GM13977 (cell line): ENCODE measurements around the gene LMO1.

Source experiments
- DNase-seq: peaks from one replicate; pipeline ENCODE4 v3.0.0; 2012; ENCODE audit warnings: low spot score
- in situ Hi-C: fragments of 300-500 bp; cut with MboI; formaldehyde crosslinking; loops from one replicate; pipeline ENCODE4 v1.12.0; 2022; ENCODE audit warnings: low sequenced_read_pairs, low pct_unique_long_range_greater_than_20kb, mixed read lengths, inconsistent platforms; ENCODE audit not compliant: unreplicated experiment
- TF ChIP-seq, protein P1 (sequence below): IDR thresholded peaks from 2 replicates; pipeline ENCODE4 v1.5.1; 2012; ENCODE audit warnings: mild to moderate bottlenecking, control low read depth; ENCODE audit not compliant: insufficient read depth; ENCODE audit errors: extremely low read depth, missing control alignments

LMO1 gene

DNA sequence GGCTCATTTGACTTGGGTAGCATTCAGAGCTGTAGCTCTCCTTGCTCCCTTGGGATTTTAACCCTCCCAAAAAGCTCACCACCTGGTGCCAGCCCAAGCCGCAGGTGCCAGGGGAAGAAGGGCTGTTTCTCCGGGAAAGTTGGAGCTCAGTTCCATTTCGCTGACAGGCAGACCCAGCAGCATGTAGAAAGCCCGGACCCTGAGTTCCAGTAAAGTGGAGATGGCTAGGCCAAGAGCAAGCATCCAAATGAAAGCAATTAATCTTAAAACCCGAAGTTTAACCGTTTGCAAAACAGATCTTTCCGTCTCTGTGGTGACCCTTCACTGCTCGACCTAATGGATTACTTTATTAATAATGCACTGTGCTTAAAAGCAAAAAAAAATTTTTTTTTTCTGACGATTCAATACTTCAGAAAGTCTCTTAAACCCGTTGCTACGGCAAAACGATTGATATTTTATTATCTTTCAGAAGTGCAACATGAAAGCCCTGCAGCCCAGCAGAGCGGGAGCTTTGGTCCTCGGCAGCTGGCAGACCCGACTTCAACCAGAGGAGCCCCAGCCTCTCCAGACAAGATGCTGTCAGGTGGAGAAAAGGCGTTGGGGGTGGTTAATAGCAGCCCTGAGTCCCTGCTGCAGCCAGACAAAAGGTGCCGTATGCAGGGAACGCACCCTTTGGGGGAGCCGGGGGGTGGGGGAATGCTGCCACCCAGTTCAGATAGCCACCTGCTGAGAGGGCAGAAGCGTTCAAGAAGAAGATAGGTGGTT is 3.3 kb downstream of the LMO1 start:
- in situ Hi-C loops, result no loop called here
- TF ChIP-seq, protein P1, sequence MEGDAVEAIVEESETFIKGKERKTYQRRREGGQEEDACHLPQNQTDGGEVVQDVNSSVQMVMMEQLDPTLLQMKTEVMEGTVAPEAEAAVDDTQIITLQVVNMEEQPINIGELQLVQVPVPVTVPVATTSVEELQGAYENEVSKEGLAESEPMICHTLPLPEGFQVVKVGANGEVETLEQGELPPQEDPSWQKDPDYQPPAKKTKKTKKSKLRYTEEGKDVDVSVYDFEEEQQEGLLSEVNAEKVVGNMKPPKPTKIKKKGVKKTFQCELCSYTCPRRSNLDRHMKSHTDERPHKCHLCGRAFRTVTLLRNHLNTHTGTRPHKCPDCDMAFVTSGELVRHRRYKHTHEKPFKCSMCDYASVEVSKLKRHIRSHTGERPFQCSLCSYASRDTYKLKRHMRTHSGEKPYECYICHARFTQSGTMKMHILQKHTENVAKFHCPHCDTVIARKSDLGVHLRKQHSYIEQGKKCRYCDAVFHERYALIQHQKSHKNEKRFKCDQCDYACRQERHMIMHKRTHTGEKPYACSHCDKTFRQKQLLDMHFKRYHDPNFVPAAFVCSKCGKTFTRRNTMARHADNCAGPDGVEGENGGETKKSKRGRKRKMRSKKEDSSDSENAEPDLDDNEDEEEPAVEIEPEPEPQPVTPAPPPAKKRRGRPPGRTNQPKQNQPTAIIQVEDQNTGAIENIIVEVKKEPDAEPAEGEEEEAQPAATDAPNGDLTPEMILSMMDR, result no peak
- no peak for DNase-seq

DNA sequence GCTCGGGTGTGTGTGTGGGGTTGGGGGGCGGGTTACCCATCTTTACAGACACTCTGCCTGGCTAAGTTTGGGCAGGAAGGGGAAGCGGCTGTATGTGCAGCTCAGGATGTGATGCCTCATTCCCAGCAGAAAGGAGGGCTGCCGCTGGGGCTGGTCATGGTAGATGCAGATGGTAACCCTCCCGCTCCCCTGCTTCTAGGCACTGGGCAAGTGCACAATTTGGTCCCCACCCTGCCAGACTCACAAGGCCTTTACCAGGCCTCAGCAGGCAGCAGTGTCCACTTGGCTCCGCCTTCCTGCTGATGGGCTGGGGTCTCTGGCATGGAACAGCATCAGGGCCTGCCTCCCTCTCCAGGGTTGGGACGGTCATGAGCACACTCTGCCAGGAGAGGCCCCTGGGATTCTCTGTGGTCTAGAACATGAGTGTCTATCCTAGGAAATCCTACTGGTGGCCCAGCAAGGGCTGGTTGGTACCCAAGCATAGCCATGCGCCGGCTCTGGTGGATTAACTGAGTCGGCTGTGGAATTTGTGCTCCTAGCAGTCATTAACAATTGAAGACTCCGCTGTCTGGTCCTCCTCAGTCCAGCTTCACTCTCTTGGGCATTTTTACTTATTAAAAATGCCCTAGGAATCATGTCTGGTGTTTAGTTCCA is 4.2 kb downstream of the LMO1 start:
- DNase-seq, result no peak
- in situ Hi-C loops, result no loop called here
- TF ChIP-seq, protein P1, result no peak

DNA sequence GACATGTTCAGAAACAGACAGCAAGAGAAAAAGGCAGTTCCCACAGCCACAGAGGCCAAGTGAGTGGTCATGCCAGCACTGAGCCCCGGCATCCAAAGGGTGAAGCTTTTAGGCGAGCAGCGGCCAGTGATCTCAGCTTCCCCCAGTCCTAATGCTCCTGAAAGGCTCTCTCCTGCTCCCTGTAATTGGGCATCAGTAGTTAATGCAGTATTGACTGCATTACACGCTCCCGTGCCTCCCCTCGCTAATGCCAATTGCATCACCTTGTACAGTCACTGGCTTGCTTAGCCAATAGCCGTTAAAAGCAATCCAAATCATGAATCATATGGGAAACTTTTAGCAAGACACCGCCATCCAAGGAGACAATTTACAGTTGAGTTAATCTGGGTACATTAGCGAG is 4.9 kb downstream of the LMO1 start:
- TF ChIP-seq, protein P1, result no peak
- in situ Hi-C loops, result no loop called here
- no peak for DNase-seq

DNA sequence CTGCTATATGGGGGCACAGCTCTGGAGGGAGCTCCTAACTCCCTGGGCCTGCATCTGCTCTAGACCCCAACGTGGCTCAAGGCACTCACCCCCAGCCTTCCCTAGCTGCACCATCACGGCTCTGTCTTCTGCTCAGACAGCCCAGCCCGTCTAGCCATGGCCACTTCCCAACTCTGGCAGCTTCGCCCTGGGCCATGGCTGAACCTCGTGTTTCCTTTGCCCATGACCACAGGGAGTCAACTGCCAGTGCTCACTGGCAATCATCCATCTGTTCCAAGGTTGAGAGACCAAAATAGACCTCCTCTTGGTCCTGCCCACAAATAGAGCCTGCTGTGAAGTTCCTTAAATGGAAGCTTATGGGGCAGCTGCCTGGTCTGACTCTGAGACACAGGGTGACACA is 5.4 kb downstream of the LMO1 start:
- in situ Hi-C loops, result no loop called here
- DNase-seq, result no peak
- TF ChIP-seq, protein P1, result no peak

DNA sequence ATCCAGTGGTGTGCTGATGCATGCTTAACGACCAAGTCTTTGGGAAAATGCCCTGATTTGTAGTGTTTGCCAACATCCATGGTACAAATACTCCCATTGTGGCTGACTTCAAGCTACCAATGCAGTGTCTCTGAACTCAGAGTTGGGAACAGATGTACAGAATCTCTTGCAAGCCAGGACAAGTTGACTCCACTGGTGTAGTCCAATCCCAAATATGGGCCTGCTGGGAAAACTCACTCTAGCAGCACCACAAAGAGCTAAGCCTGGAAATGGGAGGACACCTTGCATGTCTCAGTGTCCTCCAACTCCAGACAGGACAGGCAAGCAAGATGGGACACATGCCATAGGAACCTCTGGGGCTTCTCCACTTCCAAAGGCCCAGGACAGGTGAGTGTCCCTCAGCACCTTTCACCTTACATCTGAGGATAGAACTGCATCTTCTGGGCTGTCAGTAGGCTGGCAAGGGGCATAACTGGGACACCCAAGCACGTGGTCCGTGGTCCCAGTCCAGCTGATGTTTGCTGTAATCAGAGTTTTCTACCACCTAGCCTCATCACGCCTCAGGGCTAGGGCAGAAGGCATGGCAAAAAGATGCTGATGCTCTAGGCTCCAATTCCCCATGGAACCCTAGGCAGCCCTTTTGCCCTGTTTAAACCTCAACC is 6.5 kb downstream of the LMO1 start:
- in situ Hi-C loops, result no loop called here
- DNase-seq, result no peak
- TF ChIP-seq, protein P1, result no peak

DNA sequence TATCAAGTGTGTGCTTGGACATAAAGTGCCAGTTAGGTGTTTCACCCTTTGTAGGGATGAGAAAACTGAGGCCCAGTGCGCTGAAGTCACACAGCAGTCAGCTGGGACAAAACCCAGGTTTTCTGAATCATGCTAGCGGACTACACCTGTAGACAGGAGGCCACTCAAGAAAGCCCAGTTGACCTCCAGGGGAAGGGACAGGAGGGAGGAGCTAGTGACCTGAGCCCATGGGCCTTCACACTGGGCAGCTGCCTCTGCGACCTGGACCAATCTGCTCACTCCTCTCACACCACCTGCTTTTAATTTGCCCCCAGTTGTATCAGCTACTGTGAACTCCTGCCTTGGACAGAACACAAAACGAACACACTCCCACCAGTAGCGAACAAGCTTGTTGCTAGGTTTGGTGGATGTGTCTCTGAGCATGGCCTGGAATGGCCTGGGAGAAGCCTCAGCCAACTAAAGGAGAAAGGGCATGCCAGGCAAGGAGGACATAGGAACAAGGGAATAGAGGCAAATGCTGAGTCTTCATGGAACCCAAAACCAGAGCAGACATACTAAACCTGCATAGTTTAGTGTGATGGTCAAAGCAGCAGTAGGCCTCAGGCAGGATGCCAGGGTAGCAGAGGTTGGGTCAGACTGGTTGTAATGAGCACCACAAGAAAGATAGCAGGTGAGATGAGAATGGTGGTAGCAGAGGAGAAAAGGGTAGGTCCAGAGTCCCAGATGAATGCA is 7.2 kb downstream of the LMO1 start:
- no peak for DNase-seq
- in situ Hi-C loops, result no loop called here
- TF ChIP-seq, protein P1, result no peak
